C4-2B (cell line): ENCODE measurements around the gene THOC1.

Experiments
- ZFX ChIP-seq: fragments of 450-650 bp; IDR thresholded peaks from 2 replicates; pipeline ENCODE4 v1.6.1; 2017
- TF ChIP-seq, protein P1 (sequence below): fragments of 450-650 bp; conservative IDR thresholded peaks from 2 replicates; pipeline ENCODE4 v1.5.1; 2017; ENCODE audit warnings: mild to moderate bottlenecking

DNA sequence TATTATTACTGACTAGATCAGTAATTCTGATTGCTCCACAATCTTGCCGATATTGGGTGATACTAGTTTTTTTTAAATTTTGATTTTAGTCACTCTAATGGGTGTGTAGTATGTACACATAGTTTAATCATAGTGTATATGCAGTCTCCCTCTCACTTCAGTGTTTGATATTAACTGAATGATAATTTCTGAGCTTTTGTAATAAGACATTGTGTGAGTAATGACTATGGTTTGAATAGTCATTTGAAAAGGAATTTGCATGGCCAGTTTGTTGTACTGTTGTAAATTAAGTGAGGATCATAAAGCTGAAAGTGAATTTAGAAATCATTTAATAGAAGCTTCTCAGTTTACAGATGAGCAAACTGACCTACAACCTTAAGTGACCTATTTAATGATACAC, 76.1 kb downstream of the THOC1 start:
- TF ChIP-seq, protein P1, sequence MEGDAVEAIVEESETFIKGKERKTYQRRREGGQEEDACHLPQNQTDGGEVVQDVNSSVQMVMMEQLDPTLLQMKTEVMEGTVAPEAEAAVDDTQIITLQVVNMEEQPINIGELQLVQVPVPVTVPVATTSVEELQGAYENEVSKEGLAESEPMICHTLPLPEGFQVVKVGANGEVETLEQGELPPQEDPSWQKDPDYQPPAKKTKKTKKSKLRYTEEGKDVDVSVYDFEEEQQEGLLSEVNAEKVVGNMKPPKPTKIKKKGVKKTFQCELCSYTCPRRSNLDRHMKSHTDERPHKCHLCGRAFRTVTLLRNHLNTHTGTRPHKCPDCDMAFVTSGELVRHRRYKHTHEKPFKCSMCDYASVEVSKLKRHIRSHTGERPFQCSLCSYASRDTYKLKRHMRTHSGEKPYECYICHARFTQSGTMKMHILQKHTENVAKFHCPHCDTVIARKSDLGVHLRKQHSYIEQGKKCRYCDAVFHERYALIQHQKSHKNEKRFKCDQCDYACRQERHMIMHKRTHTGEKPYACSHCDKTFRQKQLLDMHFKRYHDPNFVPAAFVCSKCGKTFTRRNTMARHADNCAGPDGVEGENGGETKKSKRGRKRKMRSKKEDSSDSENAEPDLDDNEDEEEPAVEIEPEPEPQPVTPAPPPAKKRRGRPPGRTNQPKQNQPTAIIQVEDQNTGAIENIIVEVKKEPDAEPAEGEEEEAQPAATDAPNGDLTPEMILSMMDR: no peak
- TF ChIP-seq ZFX: no peak
